GM18507 (cell line): ENCODE results near the gene KCTD6.

Source experiments
- DNase-seq: peaks from one replicate; pipeline ENCODE4 v3.0.0; 2011; ENCODE audit warnings: low read depth; ENCODE audit not compliant: insufficient read length; ENCODE audit errors: extremely low spot score
- FAIRE-seq: peaks from 2 replicates; lab custom pipeline; 2011; peaks lifted over from hg19 to GRCh38; lab: Jason Lieb, UNC

The KCTD6 gene

GRCh38 chr3:58484045-58484721 is 7.7 kb upstream of the KCTD6 start:
- DNase-seq (no peak), FAIRE-seq (no peak)

- no peak for FAIRE-seq
These were observed 7.2 kb upstream of the KCTD6 start for GRCh38 chr3:58484722-58485069.

GRCh38 chr3:58485801-58486435 is 6.0 kb upstream of the KCTD6 start:
- no peak for DNase-seq
- FAIRE-seq, result no peak

More at GRCh38 chr3:58484722-58485069, 7.2 kb upstream of the KCTD6 start:
- DNase-seq, result no peak

GRCh38 chr3:58487140-58487886 is 4.6 kb upstream of the KCTD6 start:
- FAIRE-seq (no peak), DNase-seq (no peak)

- FAIRE-seq (no peak), DNase-seq (no peak)
These were observed 2.9 kb upstream of the KCTD6 start for GRCh38 chr3:58488967-58489366.

GRCh38 chr3:58490860-58491501 is 915 bp upstream of the KCTD6 start:
- no peak for FAIRE-seq

GRCh38 chr3:58492494-58492905 is 604 bp downstream of the KCTD6 start:
- FAIRE-seq, result peak; percentile 62
- DNase-seq, result no peak

More at GRCh38 chr3:58490860-58491501, 915 bp upstream of the KCTD6 start:
- DNase-seq, result no peak

GRCh38 chr3:58494107-58494506 is 2.2 kb downstream of the KCTD6 start:
- DNase-seq, result no peak
- FAIRE-seq, result no peak

GRCh38 chr3:58495101-58495500 is 3.2 kb downstream of the KCTD6 start:
- DNase-seq, result no peak

GRCh38 chr3:58496206-58496857 is 4.4 kb downstream of the KCTD6 start:
- no peak for FAIRE-seq
- DNase-seq, result no peak

More at GRCh38 chr3:58495101-58495500, 3.2 kb downstream of the KCTD6 start:
- no peak for FAIRE-seq

- FAIRE-seq (peak; percentile 36), DNase-seq (no peak)
These were observed 5.2 kb downstream of the KCTD6 start for GRCh38 chr3:58497097-58497496.

- FAIRE-seq (no peak), DNase-seq (no peak)
These were observed 11.0 kb downstream of the KCTD6 start for GRCh38 chr3:58502872-58503271.

GRCh38 chr3:58507356-58508078 is 15.6 kb downstream of the KCTD6 start:
- DNase-seq (no peak), FAIRE-seq (no peak)

GRCh38 chr3:58508437-58508836 is 16.5 kb downstream of the KCTD6 start:
- no peak for FAIRE-seq
- no peak for DNase-seq

GRCh38 chr3:58514405-58514804 is 22.5 kb downstream of the KCTD6 start:
- FAIRE-seq, result no peak
- DNase-seq, result no peak

- FAIRE-seq, result no peak
- DNase-seq, result no peak
These were observed 26.4 kb downstream of the KCTD6 start for GRCh38 chr3:58518291-58518789.

- DNase-seq (no peak), FAIRE-seq (no peak)
These were observed 27.9 kb downstream of the KCTD6 start for GRCh38 chr3:58519668-58520402.
